ENCODE data around the gene DLGAP4. TPM values are rescaled to one million over a fixed set of nuclear protein-coding genes. Genes with fewer than 3 reads are reported as not detected.

The DLGAP4 gene
- total and polyA plus RNA-seq, 2 of the 8 experiments (the other 6 are each of a cell fraction or from before 2014, with no cell fraction given), result 41.2 to 57.2 TPM

DNA sequence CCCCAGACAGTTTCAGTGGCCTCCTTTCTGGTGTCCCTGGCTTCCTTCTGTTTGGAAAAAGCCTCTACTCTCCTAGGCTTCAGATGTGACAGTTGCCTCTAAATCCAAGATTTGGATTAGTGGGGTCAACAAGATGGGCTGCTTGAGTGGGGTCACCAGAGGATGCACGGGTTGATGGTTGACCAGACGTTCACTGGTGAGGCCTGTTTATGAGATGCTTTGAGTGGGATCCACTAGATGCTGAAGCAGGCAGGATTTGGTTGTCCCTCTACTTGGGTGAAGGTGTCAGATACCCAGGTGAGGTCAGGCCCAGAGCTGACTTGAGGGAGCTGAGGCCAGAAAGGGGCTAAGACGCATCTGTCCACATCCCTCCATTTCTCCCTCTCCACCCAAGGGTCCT is 8.1 kb upstream of the DLGAP4 start (continued):
- TF ChIP-seq EZH2 (IDR thresholded peaks at IDR 0.05; ENCODE audit: low read depth, low read length, severe bottlenecking) (no peak), SIX5 (IDR thresholded peaks at IDR 0.05; ENCODE audit: low read depth, low read length) (no peak), BACH1 (IDR thresholded peaks at IDR 0.05; ENCODE audit: low read length) (no peak), EGR1 (IDR thresholded peaks at IDR 0.05; ENCODE audit: borderline replicate concordance, low read depth, low read length) (no peak), SRF (IDR thresholded peaks at IDR 0.05; ENCODE audit: low read depth, low read length) (no peak)

Measured in H1 (cell line).